Measurements from ENCODE around the gene LHX8.
"Not testable (repeated sequence)": the region's sequence is repeated elsewhere in the genome, so short reads cannot be mapped to it uniquely, and the experiment has no call there.

LHX8 gene

GRCh38 chr1:75171876-75172275 lies 37.7 kb downstream of the LHX8 start:
- Histone ChIP-seq H3K4me1 (ENCODE audit: control insufficient read depth, insufficient read depth, low read length) (no peaks in the 10 kb centered on the region), H3K9ac (ENCODE audit: low read length) (no peak overlapping the region), H3K27me3 (ENCODE audit: control insufficient read depth, insufficient read depth, low read length) (no peaks in the 10 kb centered on the region), H3K27ac (ENCODE audit: low read depth, low read length) (no peak overlapping the region), H3K4me3 (ENCODE audit: low read depth, low read length) (no peak overlapping the region), H3K9me3 (ENCODE audit: control insufficient read depth, insufficient read depth, low read depth, low read length) (no peaks in the 10 kb centered on the region), H3K36me3 (ENCODE audit: control insufficient read depth, insufficient read depth, low read length) (no peaks in the 10 kb centered on the region)

- Histone ChIP-seq H3K9ac (ENCODE audit: low read length) (no peak overlapping the region), H3K9me3 (ENCODE audit: control insufficient read depth, insufficient read depth, low read depth, low read length) (no peaks in the 10 kb centered on the region), H3K4me1 (ENCODE audit: control insufficient read depth, insufficient read depth, low read length) (no peaks in the 10 kb centered on the region), H3K27ac (ENCODE audit: low read depth, low read length) (no peak overlapping the region), H3K4me3 (ENCODE audit: low read depth, low read length) (no peak overlapping the region), H3K36me3 (ENCODE audit: control insufficient read depth, insufficient read depth, low read length) (no peaks in the 10 kb centered on the region), H3K27me3 (ENCODE audit: control insufficient read depth, insufficient read depth, low read length) (no peaks in the 10 kb centered on the region)
Measured at GRCh38 chr1:75172556-75172955, 38.4 kb downstream of the LHX8 start.

- Histone ChIP-seq H3K9ac (ENCODE audit: low read length) (no peak overlapping the region), H3K9me3 (ENCODE audit: control insufficient read depth, insufficient read depth, low read depth, low read length) (no peaks in the 10 kb centered on the region), H3K27me3 (ENCODE audit: control insufficient read depth, insufficient read depth, low read length) (no peaks in the 10 kb centered on the region), H3K36me3 (ENCODE audit: control insufficient read depth, insufficient read depth, low read length) (no peaks in the 10 kb centered on the region), H3K4me3 (ENCODE audit: low read depth, low read length) (no peak overlapping the region), H3K27ac (ENCODE audit: low read depth, low read length) (no peak overlapping the region), H3K4me1 (ENCODE audit: control insufficient read depth, insufficient read depth, low read length) (no peaks in the 10 kb centered on the region)
Measured at GRCh38 chr1:75174031-75174760, 40.0 kb downstream of the LHX8 start.

- H3K9ac ChIP-seq (ENCODE audit: low read length); H3K27ac ChIP-seq (ENCODE audit: low read depth, low read length); H3K4me3 ChIP-seq (ENCODE audit: low read depth, low read length); H3K4me1 ChIP-seq (ENCODE audit: control insufficient read depth, insufficient read depth, low read length); H3K36me3 ChIP-seq (ENCODE audit: control insufficient read depth, insufficient read depth, low read length); H3K27me3 ChIP-seq (ENCODE audit: control insufficient read depth, insufficient read depth, low read length): not testable (repeated sequence)
- H3K9me3 ChIP-seq (ENCODE audit: control insufficient read depth, insufficient read depth, low read depth, low read length) = peaks cover 12% of the 10 kb centered on the region
Measured at GRCh38 chr1:75181214-75181955, 47.2 kb downstream of the LHX8 start.

GRCh38 chr1:75188892-75189291 lies 54.7 kb downstream of the LHX8 start:
- H3K27ac ChIP-seq (ENCODE audit: low read depth, low read length) = no peak overlapping the region
- no peaks in the 10 kb centered on the region for H3K4me1 ChIP-seq (ENCODE audit: control insufficient read depth, insufficient read depth, low read length)
- no peak overlapping the region for H3K4me3 ChIP-seq (ENCODE audit: low read depth, low read length)
- H3K9me3 ChIP-seq (ENCODE audit: control insufficient read depth, insufficient read depth, low read depth, low read length) = no peaks in the 10 kb centered on the region
- H3K9ac ChIP-seq (ENCODE audit: low read length) = no peak overlapping the region
- H3K36me3 ChIP-seq (ENCODE audit: control insufficient read depth, insufficient read depth, low read length) = no peaks in the 10 kb centered on the region
- no peaks in the 10 kb centered on the region; the same call in 1 of the 2 replicates for H3K27me3 ChIP-seq (ENCODE audit: control insufficient read depth, insufficient read depth, low read length)

GRCh38 chr1:75198163-75198562 lies 64.0 kb downstream of the LHX8 start:
- H3K9ac ChIP-seq (ENCODE audit: low read length) = no peak overlapping the region
- H3K4me3 ChIP-seq (ENCODE audit: low read depth, low read length) = no peak overlapping the region
- H3K9me3 ChIP-seq (ENCODE audit: control insufficient read depth, insufficient read depth, low read depth, low read length) = no peaks in the 10 kb centered on the region
- no peaks in the 10 kb centered on the region for H3K27me3 ChIP-seq (ENCODE audit: control insufficient read depth, insufficient read depth, low read length)
- H3K4me1 ChIP-seq (ENCODE audit: control insufficient read depth, insufficient read depth, low read length) = no peaks in the 10 kb centered on the region
- H3K36me3 ChIP-seq (ENCODE audit: control insufficient read depth, insufficient read depth, low read length) = no peaks in the 10 kb centered on the region
- no peak overlapping the region for H3K27ac ChIP-seq (ENCODE audit: low read depth, low read length)

GRCh38 chr1:75198761-75199160 lies 64.6 kb downstream of the LHX8 start:
- Histone ChIP-seq H3K27ac (ENCODE audit: low read depth, low read length) (no peak overlapping the region), H3K9me3 (ENCODE audit: control insufficient read depth, insufficient read depth, low read depth, low read length) (no peaks in the 10 kb centered on the region), H3K4me1 (ENCODE audit: control insufficient read depth, insufficient read depth, low read length) (no peaks in the 10 kb centered on the region), H3K9ac (ENCODE audit: low read length) (no peak overlapping the region), H3K27me3 (ENCODE audit: control insufficient read depth, insufficient read depth, low read length) (no peaks in the 10 kb centered on the region), H3K4me3 (ENCODE audit: low read depth, low read length) (no peak overlapping the region), H3K36me3 (ENCODE audit: control insufficient read depth, insufficient read depth, low read length) (no peaks in the 10 kb centered on the region)

- Histone ChIP-seq H3K9me3 (ENCODE audit: control insufficient read depth, insufficient read depth, low read depth, low read length) (no peaks in the 10 kb centered on the region), H3K27ac (ENCODE audit: low read depth, low read length) (no peak overlapping the region), H3K9ac (ENCODE audit: low read length) (no peak overlapping the region), H3K27me3 (ENCODE audit: control insufficient read depth, insufficient read depth, low read length) (no peaks in the 10 kb centered on the region), H3K36me3 (ENCODE audit: control insufficient read depth, insufficient read depth, low read length) (no peaks in the 10 kb centered on the region), H3K4me1 (ENCODE audit: control insufficient read depth, insufficient read depth, low read length) (no peaks in the 10 kb centered on the region), H3K4me3 (ENCODE audit: low read depth, low read length) (no peak overlapping the region)
Measured at GRCh38 chr1:75202751-75203150, 68.6 kb downstream of the LHX8 start.

- Histone ChIP-seq H3K27ac (ENCODE audit: low read depth, low read length) (no peak overlapping the region), H3K36me3 (ENCODE audit: control insufficient read depth, insufficient read depth, low read length) (no peaks in the 10 kb centered on the region), H3K9me3 (ENCODE audit: control insufficient read depth, insufficient read depth, low read depth, low read length) (no peaks in the 10 kb centered on the region), H3K27me3 (ENCODE audit: control insufficient read depth, insufficient read depth, low read length) (no peaks in the 10 kb centered on the region), H3K4me1 (ENCODE audit: control insufficient read depth, insufficient read depth, low read length) (no peaks in the 10 kb centered on the region), H3K4me3 (ENCODE audit: low read depth, low read length) (no peak overlapping the region), H3K9ac (ENCODE audit: low read length) (no peak overlapping the region)
Measured at GRCh38 chr1:75203415-75204277, 69.5 kb downstream of the LHX8 start.

- Histone ChIP-seq H3K27ac (ENCODE audit: low read depth, low read length) (no peak overlapping the region), H3K27me3 (ENCODE audit: control insufficient read depth, insufficient read depth, low read length) (no peaks in the 10 kb centered on the region), H3K4me1 (ENCODE audit: control insufficient read depth, insufficient read depth, low read length) (no peaks in the 10 kb centered on the region), H3K9ac (ENCODE audit: low read length) (no peak overlapping the region), H3K4me3 (ENCODE audit: low read depth, low read length) (no peak overlapping the region), H3K36me3 (ENCODE audit: control insufficient read depth, insufficient read depth, low read length) (no peaks in the 10 kb centered on the region), H3K9me3 (ENCODE audit: control insufficient read depth, insufficient read depth, low read depth, low read length) (no peaks in the 10 kb centered on the region)
Measured at GRCh38 chr1:75208862-75209261, 74.7 kb downstream of the LHX8 start.
